SKM-1 treated with dmso at 0.1 percent for 144 hours (cell line): ENCODE measurements around the gene AVPR1A.
"Not testable (repeated sequence)": the region's sequence is repeated elsewhere in the genome, so short reads cannot be mapped to it uniquely, and the experiment has no call there.

Source experiments
- DNase-seq: peaks from one replicate; lab custom pipeline; 2025; ENCODE audit not compliant: unreplicated experiment; lab: John Stamatoyannopoulos, UW

AVPR1A gene

DNA sequence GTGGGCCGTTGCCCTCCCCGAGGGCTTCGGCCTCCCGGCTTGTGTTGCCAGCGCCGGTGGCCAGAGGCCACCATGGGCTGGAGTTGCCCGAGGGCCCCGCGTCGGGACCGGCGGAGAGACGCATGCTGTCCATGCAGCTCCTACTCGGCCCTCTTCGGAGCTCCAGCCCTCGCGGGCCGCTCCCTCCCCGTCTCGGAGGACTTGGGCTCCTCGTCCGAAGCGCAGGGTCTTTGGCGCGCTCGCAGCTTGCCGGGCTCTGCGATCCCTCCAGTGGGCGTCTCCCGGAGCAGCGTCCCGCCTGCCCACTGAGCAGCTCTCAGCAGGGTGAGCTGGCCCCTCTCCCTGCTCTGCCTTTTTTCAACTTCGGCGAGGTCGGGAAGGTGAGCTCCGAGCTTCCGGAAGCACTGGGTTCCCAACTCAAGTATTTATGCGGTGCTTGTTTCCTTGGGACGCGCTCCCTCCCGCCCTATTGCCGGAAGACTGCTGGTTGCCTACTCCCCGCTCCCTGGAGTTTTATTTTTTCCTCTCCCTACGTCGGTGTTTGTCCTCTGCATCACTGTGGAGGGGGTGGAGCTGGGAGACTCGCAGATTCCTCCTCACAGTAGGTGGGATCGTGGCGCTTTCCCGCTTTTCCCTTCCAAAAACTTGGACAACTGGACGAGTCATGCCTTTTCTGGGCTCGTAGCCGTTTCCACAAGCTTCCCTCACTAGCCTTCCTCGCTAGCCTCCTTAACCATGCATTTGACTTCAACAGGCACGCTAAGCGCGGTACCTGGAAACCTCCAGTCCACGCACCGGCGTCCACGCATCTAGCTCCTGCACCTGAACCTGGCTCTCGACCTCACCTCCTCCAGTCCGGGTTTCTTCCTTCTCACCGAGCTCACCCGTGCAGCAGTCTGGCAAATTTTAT, at the start of gene AVPR1A:
Gene AVPR1A (minus strand): TSS at position 489 of the 910 bp plus-strand sequence. CDS start 365 bp downstream, at position 124.
- no peak for DNase-seq

DNA sequence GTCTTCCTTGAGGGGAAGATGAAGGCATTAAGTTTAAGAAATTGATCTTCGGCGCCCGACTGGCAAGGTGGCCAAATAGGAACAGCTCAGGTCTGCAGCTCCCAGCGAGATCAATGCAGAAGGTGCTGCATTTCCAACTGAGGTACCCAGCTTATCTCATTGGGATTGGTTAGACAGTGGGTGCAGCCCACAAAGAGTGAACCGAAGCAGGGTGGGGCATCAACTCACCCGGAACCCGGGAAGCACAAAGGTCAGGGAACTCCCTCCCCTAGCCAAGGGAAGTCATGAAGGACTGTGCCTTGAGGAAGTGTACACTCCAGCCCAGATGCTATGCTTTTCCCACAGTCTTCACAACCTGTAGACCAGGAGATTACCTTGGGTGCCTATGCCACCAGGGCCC, 45.2 kb upstream of the AVPR1A start:
- DNase-seq: no peak

DNA sequence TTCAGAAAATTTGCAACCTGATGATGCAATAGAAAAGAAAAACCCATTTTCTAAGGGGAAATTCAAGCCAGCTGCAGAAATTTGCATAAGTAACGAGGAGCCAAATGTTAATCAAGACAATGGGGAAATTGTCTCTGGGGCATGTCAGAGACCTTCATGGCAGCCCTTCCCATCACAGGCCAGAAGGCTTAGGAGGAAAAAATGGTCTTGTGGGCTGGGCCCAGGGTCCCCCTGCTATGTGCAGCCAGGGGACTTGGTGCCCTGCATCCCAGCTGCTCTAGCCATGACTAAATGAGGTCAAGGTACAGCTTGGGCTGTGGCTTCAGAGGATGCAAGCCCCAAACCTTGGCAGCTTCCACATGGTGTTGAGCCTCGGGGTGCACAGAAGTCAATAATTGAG, 28.2 kb upstream of the AVPR1A start:
- no peak for DNase-seq

DNA sequence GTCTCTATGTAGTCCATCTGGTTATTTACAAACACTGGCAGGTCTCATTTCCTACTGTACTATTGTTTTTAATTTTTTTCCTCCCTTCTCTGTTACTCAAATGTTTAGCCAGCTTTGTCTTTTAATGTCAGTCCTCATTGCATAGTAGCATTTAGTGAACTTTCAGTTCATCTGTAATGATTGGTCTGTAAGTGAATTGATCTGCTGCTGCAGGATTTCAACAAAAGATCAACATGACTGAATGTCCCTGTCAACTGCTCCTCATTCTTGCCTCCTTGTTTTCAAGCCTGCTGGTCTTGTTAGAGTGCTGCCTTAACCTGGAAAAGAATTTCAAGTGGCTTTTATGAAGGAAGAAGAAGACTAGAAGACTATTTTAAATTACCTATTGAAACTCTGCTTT, 19.3 kb upstream of the AVPR1A start:
- DNase-seq: no peak

DNA sequence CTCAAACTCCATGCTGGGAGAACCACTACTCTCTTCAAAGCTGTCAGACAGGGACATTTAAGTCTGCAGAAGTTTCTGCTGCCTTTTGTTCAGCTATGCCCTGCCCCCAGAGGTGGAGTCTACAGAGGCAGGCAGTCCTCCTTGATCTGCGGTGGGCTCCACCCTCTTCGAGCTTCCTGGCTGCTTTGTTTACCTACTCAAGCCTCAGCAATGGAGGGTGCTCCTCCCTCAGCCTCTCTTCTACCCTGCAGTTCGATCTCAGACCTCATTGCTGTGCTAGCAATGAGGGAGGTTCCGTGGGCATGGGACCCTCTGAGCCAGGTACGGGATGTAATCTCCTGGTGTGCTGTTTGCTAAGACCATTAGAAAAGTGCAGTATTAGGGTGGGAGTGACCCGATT, 16.7 kb upstream of the AVPR1A start:
- DNase-seq: not testable (repeated sequence)

DNA sequence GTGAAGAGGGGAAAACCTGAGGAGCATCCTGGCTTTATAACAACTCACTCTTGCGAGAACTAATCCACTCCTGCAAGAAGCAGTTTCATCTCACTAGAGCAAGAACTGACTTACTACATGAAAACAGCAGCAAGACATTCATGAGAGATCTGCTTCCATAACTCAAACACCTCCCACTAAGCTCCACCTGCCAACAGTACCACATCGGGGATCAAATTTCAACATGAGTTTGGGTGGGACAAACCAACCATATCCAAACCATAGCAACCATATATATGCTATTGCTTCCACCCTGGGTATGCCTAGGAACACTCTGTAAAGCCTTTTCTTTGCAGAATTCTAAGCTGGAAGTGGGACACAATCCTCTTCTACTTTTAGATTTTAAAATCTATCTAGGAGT, 13.9 kb upstream of the AVPR1A start:
- DNase-seq: no peak

DNA sequence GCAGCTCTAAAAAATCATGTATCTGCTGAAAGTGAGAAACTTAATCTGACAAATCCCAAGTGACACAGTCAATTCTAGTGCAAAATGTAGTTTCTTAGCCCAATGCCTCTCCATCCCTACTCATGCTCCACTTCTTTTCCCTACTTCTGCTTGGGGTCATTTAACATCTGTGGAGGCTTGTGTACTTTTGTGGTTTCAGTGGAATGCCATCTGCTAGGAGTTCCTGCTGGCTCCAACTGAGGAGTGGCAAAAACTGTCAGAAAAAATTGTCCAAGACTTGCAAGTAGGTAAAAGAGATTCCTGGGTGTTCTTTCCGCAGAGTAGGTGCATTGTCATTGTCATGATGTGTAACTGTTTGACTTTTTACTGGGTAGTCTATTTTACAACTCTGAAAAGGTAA, 12.5 kb upstream of the AVPR1A start:
- no peak for DNase-seq

DNA sequence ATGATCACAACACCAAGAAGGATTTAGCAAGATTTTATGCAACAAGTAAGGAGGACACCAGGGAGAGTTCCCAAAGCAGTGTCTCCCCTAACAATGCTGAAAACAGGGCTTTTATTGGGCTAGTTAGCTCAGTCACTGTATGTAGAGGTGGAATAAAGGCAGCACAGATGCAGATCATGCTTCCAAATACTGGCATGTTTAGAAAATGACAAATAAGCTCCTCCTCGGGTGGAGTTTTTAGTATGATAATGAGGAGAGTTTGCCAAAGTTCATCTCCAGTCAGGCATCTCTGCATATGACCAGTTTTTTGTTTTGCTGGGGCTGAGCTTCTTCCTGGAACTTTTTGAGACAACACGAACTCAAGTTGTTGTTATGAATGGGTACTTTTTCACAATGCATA, 4.4 kb upstream of the AVPR1A start:
- DNase-seq: no peak

DNA sequence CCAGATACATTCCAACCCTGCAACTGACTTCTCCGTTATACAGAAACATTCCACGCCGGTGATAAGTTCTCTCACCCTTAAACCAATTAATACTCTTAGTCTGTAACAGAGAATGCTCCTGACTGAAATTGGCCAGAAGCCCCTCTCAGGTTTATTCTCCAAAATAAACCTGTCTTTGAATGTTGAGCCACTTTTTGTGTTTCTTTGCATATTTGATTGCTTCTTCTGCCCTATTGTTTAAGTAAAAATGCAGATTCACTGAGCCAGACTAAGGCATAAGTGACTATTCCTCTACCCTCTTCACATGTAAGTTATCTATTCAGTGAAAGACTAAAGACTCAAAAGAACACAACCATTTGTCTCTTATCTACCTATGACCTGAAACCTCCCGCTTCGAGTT, 3.6 kb upstream of the AVPR1A start:
- no peak for DNase-seq

DNA sequence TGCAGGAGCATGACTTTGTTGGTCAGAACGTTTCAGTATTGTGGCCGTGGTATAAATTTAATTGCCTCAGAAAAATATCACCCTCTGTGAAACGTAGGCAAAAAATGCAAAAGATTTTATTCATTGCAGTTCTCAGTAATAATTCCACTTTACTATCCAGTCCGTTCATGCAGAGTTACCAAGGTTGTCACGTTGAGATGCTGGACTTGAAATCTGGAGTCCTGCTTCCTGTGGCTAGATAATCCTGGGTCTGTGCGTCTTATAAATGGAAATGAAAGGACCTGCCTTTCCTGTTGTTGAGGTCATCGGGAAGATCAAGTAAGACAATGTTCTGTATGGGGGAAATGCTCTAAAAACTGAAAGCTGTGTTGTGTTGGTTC, 1.3 kb upstream of the AVPR1A start:
- DNase-seq: no peak

DNA sequence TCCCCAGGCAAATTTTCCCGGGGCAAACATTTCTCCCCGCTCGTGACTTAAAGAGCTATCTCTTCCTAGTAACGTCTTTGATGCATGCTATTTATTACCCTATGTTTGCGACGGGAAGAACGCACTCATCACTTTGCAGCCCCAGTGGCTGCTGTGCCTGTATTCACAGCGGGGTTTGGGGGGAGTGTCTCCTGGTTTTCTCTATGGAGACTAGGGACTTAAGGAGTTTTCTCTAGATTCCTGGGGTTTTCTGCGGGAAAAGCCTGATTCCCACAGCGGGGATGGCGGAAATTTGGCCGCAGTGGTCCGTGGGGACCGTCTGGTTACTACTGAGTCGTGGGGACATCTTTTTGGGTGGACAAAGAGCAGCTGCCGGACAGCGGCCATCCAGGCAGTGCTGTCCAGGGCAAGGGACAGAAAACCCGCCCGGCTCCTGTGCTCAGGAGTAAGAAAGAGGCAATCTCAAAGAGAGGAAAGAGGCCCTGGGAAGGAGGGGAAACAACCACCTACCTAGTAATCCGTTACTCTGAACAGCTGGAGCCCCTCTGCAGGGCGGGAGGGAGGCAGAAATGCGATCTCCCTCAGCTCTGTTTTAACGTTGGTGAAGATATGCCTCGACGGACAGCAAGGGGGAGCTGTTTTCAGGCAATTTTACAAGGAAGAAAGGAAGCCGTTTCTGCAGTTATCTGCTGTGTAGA, 771 bp upstream of the AVPR1A start:
- DNase-seq: peak; percentile 32

DNA sequence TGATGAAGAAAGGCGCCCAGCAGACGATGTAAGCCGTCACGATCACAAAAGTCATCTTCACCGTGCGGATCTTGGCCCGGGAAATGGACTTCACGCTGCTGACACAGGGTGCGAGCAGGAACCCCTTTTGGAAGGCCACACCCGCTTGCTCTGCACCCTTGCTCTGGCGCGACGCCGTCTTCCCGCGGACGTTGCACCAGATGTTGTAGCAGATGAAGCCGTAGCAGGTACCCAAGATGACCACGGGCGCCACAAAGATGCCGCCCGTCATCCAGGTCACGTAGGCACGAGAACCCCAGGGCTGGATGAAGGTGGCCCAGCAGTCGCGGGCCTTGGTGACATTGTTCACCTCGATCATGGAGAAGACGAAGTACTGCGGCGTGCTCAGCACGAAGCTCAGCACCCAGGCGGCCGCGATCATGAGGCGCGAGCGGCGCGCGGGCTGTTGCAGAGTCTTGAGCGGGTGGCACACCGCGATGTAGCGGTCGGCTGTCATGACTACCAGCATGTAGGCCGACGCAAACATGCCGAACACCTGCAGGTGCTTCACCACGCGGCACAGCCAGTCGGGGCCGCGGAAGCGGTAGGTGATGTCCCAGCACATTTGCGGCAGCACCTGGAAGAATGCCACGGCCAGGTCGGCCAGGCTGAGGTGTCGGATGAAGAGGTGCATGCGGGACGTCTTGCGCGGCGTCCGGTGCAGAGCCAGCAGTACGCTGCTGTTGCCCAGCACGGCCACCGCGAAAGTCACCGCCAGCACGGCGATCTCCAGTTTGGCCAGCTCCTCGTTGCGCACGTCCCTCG, 890 bp downstream of the AVPR1A start:
- no peak for DNase-seq

DNA sequence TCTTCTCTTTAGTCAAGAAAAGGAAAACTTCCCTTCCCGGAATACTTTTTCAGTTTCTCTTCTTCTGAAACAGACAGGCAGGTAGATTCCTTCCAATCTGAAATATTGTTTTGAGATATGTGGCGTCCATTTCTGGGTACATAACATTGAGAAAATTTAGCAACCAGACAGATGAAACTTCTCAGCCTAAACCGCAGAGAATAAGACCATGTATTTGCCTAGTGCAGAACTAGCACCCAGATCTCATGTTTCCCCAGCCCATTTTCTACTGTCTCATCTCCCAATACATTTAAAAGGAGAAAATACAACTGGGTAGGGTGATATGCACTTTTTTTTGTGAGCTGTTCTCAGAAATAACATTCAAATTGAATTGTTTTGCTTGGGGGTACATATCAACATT, 6.4 kb downstream of the AVPR1A start:
- DNase-seq: no peak

DNA sequence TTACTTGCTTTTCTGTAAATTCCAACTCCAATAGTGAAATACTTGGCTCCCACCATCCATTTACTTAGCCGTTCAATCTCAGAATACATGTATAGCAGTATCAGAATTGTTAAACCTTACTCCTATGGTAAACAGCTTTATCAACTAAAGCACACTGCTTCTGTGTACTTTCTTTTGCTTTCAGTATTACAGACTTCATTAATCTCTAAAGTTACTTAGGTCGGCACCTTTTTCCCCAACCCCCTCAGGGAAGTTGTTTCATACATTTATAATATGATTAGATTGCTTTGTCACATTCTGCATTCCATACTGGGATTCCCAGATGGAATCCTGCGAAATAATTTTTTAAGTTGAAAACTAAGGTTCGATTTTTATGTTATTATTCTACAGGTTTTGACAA, 12.5 kb downstream of the AVPR1A start:
- DNase-seq: no peak

DNA sequence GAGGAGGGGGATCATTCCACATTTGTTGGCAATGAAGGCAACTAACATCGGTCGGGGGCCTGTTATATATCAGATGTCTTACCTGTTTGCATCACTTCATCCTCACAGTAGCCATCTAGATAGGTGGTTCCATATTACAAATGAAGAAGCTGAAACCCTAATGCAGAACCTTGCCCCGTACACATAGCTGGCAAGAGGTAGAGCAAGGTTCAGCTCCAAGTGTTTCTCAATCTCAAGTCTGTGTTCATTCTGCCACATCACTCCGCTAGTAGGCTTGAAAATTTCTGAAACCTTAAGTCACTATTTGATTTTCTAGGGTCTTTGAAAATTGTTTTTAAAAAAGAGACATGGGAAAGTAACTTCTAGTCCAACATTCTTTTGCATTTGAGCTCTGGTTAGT, 17.0 kb downstream of the AVPR1A start:
- DNase-seq: no peak

DNA sequence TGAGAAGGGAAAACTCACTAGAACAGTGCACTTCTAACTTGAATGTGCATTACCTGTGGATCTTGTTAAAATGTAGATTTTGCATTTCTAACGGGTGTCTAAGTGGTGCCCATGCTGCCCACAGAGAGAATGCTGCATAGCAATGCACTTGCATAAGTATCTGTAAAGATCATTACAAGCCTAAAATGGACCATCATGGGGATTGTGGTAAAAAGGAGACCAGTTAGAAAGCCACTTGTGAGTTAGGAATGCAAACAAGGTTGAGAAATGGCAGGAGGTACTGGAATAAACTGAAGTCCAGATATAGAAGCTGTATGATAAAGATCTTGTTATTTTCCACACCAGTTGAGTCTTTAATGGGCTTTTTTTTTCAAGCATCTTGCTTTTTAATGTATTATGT, 18.8 kb downstream of the AVPR1A start:
- no peak for DNase-seq

DNA sequence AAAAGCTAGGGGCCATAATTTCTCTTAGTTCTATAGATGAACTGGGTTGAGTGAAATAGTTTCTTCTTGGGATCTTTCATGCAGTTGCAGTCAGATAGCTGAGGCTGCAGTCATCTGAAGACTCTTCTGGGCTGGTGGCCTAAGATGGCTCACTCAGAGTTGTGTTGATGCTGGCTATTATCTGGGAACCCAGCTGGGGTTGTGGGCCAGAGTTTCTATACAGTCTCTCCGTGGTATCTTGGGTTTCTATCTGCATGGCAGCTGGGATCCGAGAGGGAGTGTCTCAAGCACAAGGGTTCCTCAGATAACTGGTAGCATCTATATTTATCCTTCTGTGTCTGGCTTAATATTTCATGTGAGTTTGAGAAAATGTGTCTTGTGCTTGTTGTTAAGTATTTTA, 21.1 kb downstream of the AVPR1A start:
- no peak for DNase-seq

DNA sequence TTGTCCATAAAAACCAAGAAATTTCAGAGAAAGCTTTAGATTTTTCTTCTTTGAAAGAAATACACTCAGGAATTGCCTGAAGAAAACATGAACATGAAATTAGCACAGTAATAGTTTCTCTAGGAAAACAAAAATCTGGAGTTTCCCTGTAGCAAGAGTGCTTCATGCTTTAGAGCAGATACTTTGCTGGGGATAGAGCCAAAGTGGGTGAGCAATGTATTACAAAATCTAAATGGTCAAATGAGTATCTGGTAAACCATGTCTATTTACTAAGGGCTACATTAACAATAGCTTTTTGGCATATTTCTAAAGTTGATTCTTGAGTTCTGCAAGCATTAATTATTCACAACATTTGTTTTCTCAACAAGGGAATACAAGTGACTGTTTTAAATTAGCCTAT, 26.2 kb downstream of the AVPR1A start:
- DNase-seq: no peak

DNA sequence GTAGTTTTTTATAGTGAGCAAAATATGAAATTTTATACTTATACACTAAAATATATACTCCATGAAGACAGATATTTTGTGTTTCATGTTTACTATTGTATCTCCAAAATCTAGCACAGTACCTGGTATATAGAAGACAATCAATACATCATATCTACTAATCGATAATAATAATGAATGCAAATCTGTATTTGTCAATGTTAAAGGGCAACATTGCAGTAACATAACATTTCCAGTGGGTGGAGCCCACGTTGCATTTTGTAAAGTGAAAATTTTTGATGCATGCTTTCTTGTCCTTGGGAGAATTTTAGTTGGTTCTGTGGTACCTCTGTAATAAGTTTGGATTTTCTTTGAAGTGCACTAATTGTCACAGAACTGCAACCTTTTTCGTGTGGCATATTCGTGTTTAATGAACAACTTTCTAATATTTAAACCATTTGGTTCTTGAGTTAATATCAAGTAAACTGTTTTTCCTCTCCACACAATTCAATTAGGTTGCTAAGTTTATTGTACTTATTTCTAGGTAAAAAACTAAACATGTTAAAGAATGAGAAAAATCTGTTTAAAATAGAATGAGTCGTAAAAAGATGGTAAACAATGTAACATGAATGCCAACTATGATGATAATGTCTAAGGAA, 47.4 kb downstream of the AVPR1A start:
- no peak for DNase-seq

DNA sequence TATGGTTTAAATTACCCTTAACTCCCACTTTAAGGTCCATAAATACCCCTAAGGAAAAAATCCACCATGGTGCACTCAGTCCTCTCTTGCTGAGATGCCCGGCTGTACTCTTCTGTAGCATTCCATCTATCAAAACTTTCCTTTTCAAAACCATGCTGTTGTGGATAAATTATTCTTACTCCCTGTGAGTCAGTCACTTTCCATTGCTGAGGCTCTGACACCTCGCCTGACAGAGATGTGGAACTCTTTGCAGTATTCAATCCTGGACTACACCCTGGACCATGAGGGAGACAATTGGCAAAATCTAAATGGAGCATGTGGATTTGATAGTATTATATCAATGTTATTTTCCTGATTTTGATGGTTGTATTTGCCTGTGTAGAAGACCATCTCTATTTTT, 49.1 kb downstream of the AVPR1A start:
- no peak for DNase-seq

DNA sequence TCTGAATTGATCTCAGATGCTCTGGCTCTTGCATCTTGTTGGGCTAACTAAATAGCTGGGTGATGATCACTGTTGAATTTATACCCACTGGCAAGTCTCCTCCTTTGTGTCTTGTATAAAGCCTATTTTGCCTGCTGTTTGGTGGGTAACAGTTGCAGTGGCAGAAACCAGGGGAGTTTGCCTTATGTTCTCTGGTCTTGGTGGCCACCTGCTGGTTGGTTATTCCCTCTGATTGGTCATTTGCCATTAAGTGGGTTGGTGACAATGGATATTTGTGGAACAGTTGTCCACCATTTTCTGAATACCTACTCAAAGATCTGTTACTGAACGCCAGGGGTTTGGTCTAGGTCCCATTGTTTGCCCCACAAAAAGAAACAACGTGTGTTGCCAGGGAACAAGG, 52.1 kb downstream of the AVPR1A start:
- DNase-seq: no peak
